H1 (cell line): ENCODE results near the gene PREX1. TPM values are rescaled to one million over a fixed set of nuclear protein-coding genes. Genes with fewer than 3 reads are reported as not detected.

ENCODE experiments used
- CTCF ChIA-PET: fragments of 300-600 bp; sonication (Branson Sonifier 250); formaldehyde crosslinking; loops from one replicate; lab custom pipeline; 2021; ENCODE audit not compliant: partially characterized antibody; lab: Charles Lee
- POLR2A ChIA-PET: fragments of 300-600 bp; sonication (Branson Sonifier 250); formaldehyde crosslinking; loops from one replicate; lab custom pipeline; 2021; ENCODE audit warnings: inconsistent platforms; ENCODE audit not compliant: partially characterized antibody; lab: Charles Lee
- DNase-seq, 2 experiments: peaks; one replicate each; pipeline versions ENCODE4 v3.0.0 to v3.0.0-alpha.2; 2010 to 2022; ENCODE audit warnings: low spot score in 2 of 2, low read depth in 1 of 2, mixed read lengths in 1 of 2
- FAIRE-seq: peaks from 2 replicates; lab custom pipeline; 2011; peaks lifted over from hg19 to GRCh38; lab: Jason Lieb, UNC
- H2AFZ ChIP-seq: 2 replicates; pipeline ENCODE4 v1.8.1; 2012; ENCODE audit warnings: low read length, inconsistent platforms
- H2AK5ac ChIP-seq: 2 replicates; pipeline ENCODE4 v1.6.1; 2013; ENCODE audit warnings: low read depth, low read length
- H2BK120ac ChIP-seq: replicated peaks from 2 replicates; pipeline ENCODE3; 2013; ENCODE audit warnings: low read depth, low read length, inconsistent platforms
- H2BK12ac ChIP-seq: 2 replicates; pipeline ENCODE4 v1.6.1; 2013; ENCODE audit warnings: low read depth, low read length
- H2BK15ac ChIP-seq: 2 replicates; pipeline ENCODE4 v1.6.1; 2013; ENCODE audit warnings: low read length
- H2BK20ac ChIP-seq: 2 replicates; pipeline ENCODE4 v1.6.1; 2013; ENCODE audit warnings: low read length
- H2BK5ac ChIP-seq: 2 replicates; pipeline ENCODE4 v1.6.1; 2013; ENCODE audit warnings: low read depth, low read length
- H3K14ac ChIP-seq: 2 replicates; pipeline ENCODE4 v1.6.1; 2013; ENCODE audit warnings: inconsistent platforms; ENCODE audit not compliant: insufficient read length
- H3K18ac ChIP-seq: 2 replicates; pipeline ENCODE4 v1.6.1; 2013; ENCODE audit warnings: low read length; ENCODE audit errors: extremely low read depth
- H3K23ac ChIP-seq: 2 replicates; pipeline ENCODE4 v1.6.1; 2013; ENCODE audit warnings: inconsistent platforms; ENCODE audit not compliant: insufficient read length
- H3K23me2 ChIP-seq: 2 replicates; pipeline ENCODE4 v1.6.1; 2013; ENCODE audit warnings: low read depth, low read length
- H3K27ac ChIP-seq: 2 replicates; pipeline ENCODE4 v1.6.1; 2011; ENCODE audit warnings: low read depth, low read length, inconsistent platforms
- H3K27me3 ChIP-seq, 4 experiments: replicated peaks in 1 of 4; 1 replicate in 1 of 4; 2 replicates in 3 of 4; pipeline versions ENCODE4 v1.6.1 to v1.8.1; 2011 to 2013; ENCODE audit warnings: low read length in 3 of 4, mild to moderate bottlenecking in 3 of 4, inconsistent platforms in 2 of 4, mixed read lengths in 2 of 4, moderate library complexity in 1 of 4; ENCODE audit not compliant: control insufficient read depth in 3 of 4, insufficient read depth in 3 of 4; ENCODE audit errors: extremely low read depth in 1 of 4
- H3K36me3 ChIP-seq, 4 experiments: 2 replicates each; pipeline versions ENCODE4 v1.6.1 to v1.8.1; 2011 to 2013; ENCODE audit warnings: mild to moderate bottlenecking in 4 of 4, low read length in 3 of 4, moderate library complexity in 2 of 4, control low read depth in 1 of 4, inconsistent platforms in 1 of 4; ENCODE audit not compliant: insufficient read depth in 4 of 4, control insufficient read depth in 2 of 4
- H3K4ac ChIP-seq: replicated peaks from 2 replicates; pipeline ENCODE3; 2013; ENCODE audit warnings: low read length, low read depth, mixed read lengths, inconsistent platforms; ENCODE audit not compliant: insufficient read length
- H3K4me1 ChIP-seq, 4 experiments: replicated peaks in 1 of 4; 1 replicate in 1 of 4; 2 replicates in 3 of 4; pipeline versions ENCODE4 v1.6.1 to v1.8.1; 2011 to 2013; ENCODE audit warnings: low read length in 3 of 4, inconsistent platforms in 2 of 4, mixed read lengths in 1 of 4; ENCODE audit not compliant: insufficient read depth in 4 of 4, control insufficient read depth in 3 of 4
- H3K4me2 ChIP-seq, 2 experiments: 2 replicates each; pipeline versions ENCODE4 v1.6.1 to v1.8.1; 2011 to 2013; ENCODE audit warnings: low read depth in 2 of 2, low read length in 2 of 2, control low read depth in 1 of 2, inconsistent platforms in 1 of 2, mild to moderate bottlenecking in 1 of 2; ENCODE audit not compliant: insufficient read depth in 1 of 2
- H3K4me3 ChIP-seq, 4 experiments: fragments of 200-600, 300-600 bp in 1 of 4; sonication (generic), shearing (Covaris generic), sonication (Bioruptor Twin) in 1 of 4; 2 replicates each; pipeline versions ENCODE4 v1.5.1 to v1.8.1; 2011 to 2016; ENCODE audit warnings: low read length in 4 of 4, low read depth in 3 of 4, control low read depth in 2 of 4, inconsistent platforms in 2 of 4, mild to moderate bottlenecking in 2 of 4, mixed read lengths in 1 of 4, moderate library complexity in 1 of 4; ENCODE audit not compliant: insufficient read depth in 2 of 4; ENCODE audit errors: extremely low read depth in 1 of 4
- H3K56ac ChIP-seq: replicated peaks from 2 replicates; pipeline ENCODE3; 2013; ENCODE audit warnings: low read depth, mild to moderate bottlenecking, mixed read lengths, low read length, inconsistent platforms; ENCODE audit not compliant: insufficient read length
- H3K79me1 ChIP-seq: 2 replicates; pipeline ENCODE4 v1.6.1; 2013; ENCODE audit warnings: low read depth, low read length, control low read depth
- H3K79me2 ChIP-seq, 2 experiments: 2 replicates each; pipeline versions ENCODE4 v1.6.1 to v1.8.1; 2012 to 2013; ENCODE audit warnings: low read length in 2 of 2, mild to moderate bottlenecking in 2 of 2, inconsistent platforms in 1 of 2; ENCODE audit not compliant: insufficient read depth in 2 of 2, control insufficient read depth in 1 of 2
- H3K9ac ChIP-seq, 4 experiments: replicated peaks in 1 of 4; 1 replicate in 1 of 4; 2 replicates in 3 of 4; pipeline versions ENCODE4 v1.6.1 to v1.8.1; 2011 to 2013; ENCODE audit warnings: low read depth in 3 of 4, low read length in 3 of 4, control low read depth in 2 of 4, mild to moderate bottlenecking in 2 of 4, moderate library complexity in 2 of 4, inconsistent platforms in 1 of 4; ENCODE audit errors: extremely low read depth in 1 of 4
- H3K9me3 ChIP-seq, 2 experiments: 2 replicates each; pipeline versions ENCODE4 v1.6.1 to v1.8.1; 2012 to 2013; ENCODE audit warnings: mild to moderate bottlenecking in 2 of 2, moderate library complexity in 2 of 2, control low read depth in 1 of 2, inconsistent platforms in 1 of 2, low read depth in 1 of 2, low read length in 1 of 2, mixed read lengths in 1 of 2; ENCODE audit not compliant: insufficient read depth in 2 of 2
- H4K20me1 ChIP-seq, 2 experiments: replicated peaks in 1 of 2; 2 replicates each; pipeline versions ENCODE3 to v1.8.1; 2011 to 2013; ENCODE audit warnings: inconsistent platforms in 2 of 2, low read length in 2 of 2, mild to moderate bottlenecking in 1 of 2; ENCODE audit not compliant: insufficient read depth in 2 of 2, control insufficient read depth in 1 of 2
- H4K5ac ChIP-seq: 2 replicates; pipeline ENCODE4 v1.6.1; 2013; ENCODE audit warnings: low read length, low read depth, mixed read lengths, inconsistent platforms; ENCODE audit not compliant: insufficient read length
- H4K8ac ChIP-seq: 2 replicates; pipeline ENCODE4 v1.8.0; 2013; ENCODE audit warnings: mild to moderate bottlenecking, moderate library complexity, low read length, inconsistent platforms; ENCODE audit not compliant: insufficient read depth; ENCODE audit errors: extremely low read depth
- H4K91ac ChIP-seq: replicated peaks from 2 replicates; pipeline ENCODE3; 2013; ENCODE audit warnings: low read length, mixed read lengths, inconsistent platforms; ENCODE audit not compliant: insufficient read length
- CBX8 ChIP-seq: fragments of 300-800, 300-1000 bp; sonication (generic); IDR thresholded peaks from 2 replicates; pipeline ENCODE4 v1.7.1; 2016; ENCODE audit warnings: low read depth, low read length, borderline replicate concordance
- CHD1 ChIP-seq: IDR thresholded peaks from 2 replicates; pipeline ENCODE4 v1.6.1; 2012; ENCODE audit warnings: low read depth, low read length, improper control_type of control experiment
- MAFK ChIP-seq: IDR thresholded peaks from 2 replicates; pipeline ENCODE4 v1.6.1; 2012; ENCODE audit warnings: low read depth, mild to moderate bottlenecking, improper control_type of control experiment, low read length
- NRF1 ChIP-seq: IDR thresholded peaks from 2 replicates; pipeline ENCODE4 v1.6.1; 2011; ENCODE audit warnings: mild to moderate bottlenecking, low read depth, low read length, improper control_type of control experiment
- POU5F1 ChIP-seq: IDR thresholded peaks from 2 replicates; pipeline ENCODE4 v1.6.1; 2011; ENCODE audit warnings: low read depth, mild to moderate bottlenecking, low read length, moderate library complexity
- RNF2 ChIP-seq: fragments of 200-900, 300-1000 bp; sonication (generic); IDR thresholded peaks from 2 replicates; pipeline ENCODE4 v1.7.1; 2016; ENCODE audit warnings: borderline replicate concordance, low read depth, mild to moderate bottlenecking, antibody characterized with exemption, low read length; ENCODE audit not compliant: poor library complexity, severe bottlenecking; ENCODE audit errors: missing control alignments
- SAP30 ChIP-seq: fragments of 300-600 bp; sonication (generic); IDR thresholded peaks from 2 replicates; pipeline ENCODE4 v1.7.1; 2012; ENCODE audit warnings: low read length, moderate library complexity, mild to moderate bottlenecking, inconsistent platforms; ENCODE audit not compliant: insufficient read depth, insufficient replicate concordance
- SIX5 ChIP-seq: IDR thresholded peaks from 2 replicates; pipeline ENCODE4 v1.6.1; 2011; ENCODE audit warnings: mild to moderate bottlenecking, low read depth, low read length
- SP1 ChIP-seq: IDR thresholded peaks from 2 replicates; pipeline ENCODE4 v1.6.1; 2011; ENCODE audit warnings: low read depth, low read length
- WGBS, 2 experiments: shearing (Covaris generic) in 1 of 2; methylation state at CpG; one replicate each; pipeline versions ENCODE4 v1.1.6 to v1.1.7; 2013 to 2015; ENCODE audit warnings: low lambda C conversion rate in 2 of 2, mixed read lengths in 2 of 2, inconsistent platforms in 1 of 2, low coverage in 1 of 2, missing lambda C conversion rate in 1 of 2; ENCODE audit not compliant: insufficient replicate concordance in 2 of 2, insufficient coverage in 1 of 2, insufficient read length in 1 of 2; ENCODE audit errors: extremely low coverage in 1 of 2, missing lambda C conversion rate in 1 of 2; 5-methylcytosine and 5-hydroxymethylcytosine counted together
- polyA plus RNA-seq, 7 experiments: library from polyadenylated mRNA; depleted of rRNA in 3 of 7; stranded (reverse) in 5 of 7; unstranded in 2 of 7; fragments of >200 nt in 5 of 7; fragments of 200-250 nt in 2 of 7; gene quantifications; 1 replicate in 5 of 7; 2 replicates in 1 of 7; 4 replicates in 1 of 7; pipeline versions ENCODE4 v1.2.1 to v1.2.3, GENCODE V29; 2011 to 2013; ENCODE audit warnings: missing spikeins in 2 of 7, mixed read lengths in 2 of 7
- total RNA-seq: library from RNA; stranded (reverse); fragmentation: NEBNext Ultra II Directional; extraction: Animal tissue kit (Norgen Biotek cat#: 25700); gene quantifications from 2 replicates; pipeline ENCODE4 v1.2.1, GENCODE V29; 2021
- TF ChIP-seq, protein P1 (sequence below), 3 experiments: IDR thresholded peaks; 1 replicate in 2 of 3; 2 replicates in 1 of 3; pipeline versions ENCODE4 v1.5.1 to v1.6.1; 2011; ENCODE audit warnings: low read length in 3 of 3, mild to moderate bottlenecking in 3 of 3, inconsistent platforms in 2 of 3, low read depth in 1 of 3, moderate library complexity in 1 of 3; ENCODE audit not compliant: insufficient read depth in 1 of 3; ENCODE audit errors: control extremely low read depth in 1 of 3

PREX1 gene
- total and polyA plus RNA-seq, 2 of the 8 experiments (the other 6 are each of a cell fraction or from before 2014, with no cell fraction given), result 10.7 to 12.8 TPM

- DNase-seq, result no peak
- Histone ChIP-seq H4K20me1 (no peaks in the 10 kb centered on the region), H2BK20ac (no peak overlapping the region)
- TF ChIP-seq SP1 (no peak), SAP30 (no peak), MAFK (no peak), RNF2 (no peak), POU5F1 (no peak), NRF1 (no peak), CBX8 (no peak), SIX5 (no peak), CHD1 (no peak)
- TF ChIP-seq, protein P1, sequence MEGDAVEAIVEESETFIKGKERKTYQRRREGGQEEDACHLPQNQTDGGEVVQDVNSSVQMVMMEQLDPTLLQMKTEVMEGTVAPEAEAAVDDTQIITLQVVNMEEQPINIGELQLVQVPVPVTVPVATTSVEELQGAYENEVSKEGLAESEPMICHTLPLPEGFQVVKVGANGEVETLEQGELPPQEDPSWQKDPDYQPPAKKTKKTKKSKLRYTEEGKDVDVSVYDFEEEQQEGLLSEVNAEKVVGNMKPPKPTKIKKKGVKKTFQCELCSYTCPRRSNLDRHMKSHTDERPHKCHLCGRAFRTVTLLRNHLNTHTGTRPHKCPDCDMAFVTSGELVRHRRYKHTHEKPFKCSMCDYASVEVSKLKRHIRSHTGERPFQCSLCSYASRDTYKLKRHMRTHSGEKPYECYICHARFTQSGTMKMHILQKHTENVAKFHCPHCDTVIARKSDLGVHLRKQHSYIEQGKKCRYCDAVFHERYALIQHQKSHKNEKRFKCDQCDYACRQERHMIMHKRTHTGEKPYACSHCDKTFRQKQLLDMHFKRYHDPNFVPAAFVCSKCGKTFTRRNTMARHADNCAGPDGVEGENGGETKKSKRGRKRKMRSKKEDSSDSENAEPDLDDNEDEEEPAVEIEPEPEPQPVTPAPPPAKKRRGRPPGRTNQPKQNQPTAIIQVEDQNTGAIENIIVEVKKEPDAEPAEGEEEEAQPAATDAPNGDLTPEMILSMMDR (IDR thresholded peaks at IDR 0.05; ENCODE audit: control extremely low read depth in 1 of 3, insufficient read depth in 1 of 3, low read depth in 1 of 3, low read length in 3 of 3), result no peak
Observed at GRCh38 chr20:48603116-48603818, 224.5 kb downstream of the PREX1 start.

More at GRCh38 chr20:48603116-48603818, 224.5 kb downstream of the PREX1 start:
- H2AK5ac ChIP-seq, result no peak overlapping the region
- no peak overlapping the region for H4K5ac ChIP-seq
- ChIA-PET CTCF (interaction anchor here (0.7 kb wide), 1 partner anchor 885 kb away, joined by 3 read pairs; no protein-coding TSS in a partner anchor), POLR2A (no interaction called here)
- H3K79me1 ChIP-seq, result no peaks in the 10 kb centered on the region
- no peak overlapping the region for H2AFZ ChIP-seq
- H2BK15ac ChIP-seq, result peak overlapping the region; percentile 46; the same call in 1 of the 2 replicates
- no peak overlapping the region for H3K56ac ChIP-seq
- no peak overlapping the region for H3K23ac ChIP-seq
- H2BK120ac ChIP-seq, result no peak overlapping the region
- no peak overlapping the region for H3K4me3 ChIP-seq
- no peak overlapping the region for H2BK5ac ChIP-seq
- H3K9ac ChIP-seq, result no peak overlapping the region
- no peak for FAIRE-seq
- H4K91ac ChIP-seq, result no peak overlapping the region
- no peak overlapping the region; the same call in 1 of the 2 replicates for H2BK12ac ChIP-seq
- 74% methylated on average over 5 of the region's 9 CpGs; no CpG with 5 or more reads in 1 of the 2 experiments for WGBS, 2 experiments
- no peak overlapping the region for H3K14ac ChIP-seq
- peaks cover 0 to 9% (median 4%) of the 10 kb centered on the region in 4 experiments; a peak in 5 of 7 replicates for H3K4me1 ChIP-seq
- H3K27ac ChIP-seq, result no peak overlapping the region
- no peak overlapping the region; the same call in 1 of the 2 replicates for H4K8ac ChIP-seq
- H3K79me2 ChIP-seq, result no peaks in the 10 kb centered on the region
- no peaks in the 10 kb centered on the region for H3K36me3 ChIP-seq
- no peak overlapping the region for H3K4me2 ChIP-seq
- H3K9me3 ChIP-seq, result no peaks in the 10 kb centered on the region
- H3K4ac ChIP-seq, result no peak overlapping the region
- no peak overlapping the region; the same call in 1 of the 2 replicates for H3K18ac ChIP-seq
- no peaks in the 10 kb centered on the region; a peak in 1 of 7 replicates for H3K27me3 ChIP-seq
- no peaks in the 10 kb centered on the region for H3K23me2 ChIP-seq
